OCI-LY1 (cell line): ENCODE data around the gene PRPF19.

Source experiments
- H2AFZ ChIP-seq: fragments of 200-600 bp; sonication (generic), shearing (Covaris generic); 2 replicates; pipeline ENCODE4 v1.6.0; 2014; ENCODE audit warnings: antibody characterized with exemption, mild to moderate bottlenecking, low read length
- H3F3A ChIP-seq: fragments of 200-600 bp; sonication (generic), shearing (Covaris generic); 2 replicates; pipeline ENCODE4 v1.6.0; 2014; ENCODE audit warnings: mild to moderate bottlenecking, antibody characterized with exemption, low read length, moderate library complexity; ENCODE audit not compliant: insufficient read depth
- H3K27ac ChIP-seq: fragments of 200-600 bp; sonication (generic); 2 replicates; pipeline ENCODE4 v1.5.1; 2014; ENCODE audit warnings: low read length, mixed run types, mild to moderate bottlenecking, low read depth; ENCODE audit not compliant: poor library complexity, severe bottlenecking
- H3K27me3 ChIP-seq: fragments of 200-600 bp; sonication (generic); 2 replicates; pipeline ENCODE4 v1.6.0; 2014; ENCODE audit warnings: antibody characterized with exemption, mild to moderate bottlenecking, low read length, moderate library complexity; ENCODE audit not compliant: insufficient read depth
- H3K36me3 ChIP-seq: fragments of 200-600 bp; sonication (generic); 2 replicates; pipeline ENCODE4 v1.6.1; 2014; ENCODE audit warnings: mild to moderate bottlenecking, antibody characterized with exemption, low read length, moderate library complexity, mixed read lengths; ENCODE audit not compliant: insufficient read depth
- H3K4me1 ChIP-seq: fragments of 200-600 bp; sonication (generic); 2 replicates; pipeline ENCODE4 v1.5.1; 2014; ENCODE audit warnings: mild to moderate bottlenecking, low read length, moderate library complexity; ENCODE audit not compliant: insufficient read depth, severe bottlenecking
- H3K4me2 ChIP-seq: fragments of 200-600 bp; sonication (generic), shearing (Covaris generic); 2 replicates; pipeline ENCODE4 v1.6.1; 2014; ENCODE audit warnings: low read length
- H3K4me3 ChIP-seq: fragments of 200-600 bp; sonication (generic); 2 replicates; pipeline ENCODE4 v1.5.1; 2014; ENCODE audit warnings: low read length, low read depth, mild to moderate bottlenecking, mixed read lengths; ENCODE audit not compliant: poor library complexity, severe bottlenecking
- H3K79me2 ChIP-seq: fragments of 200-600 bp; shearing (Covaris generic); 2 replicates; pipeline ENCODE4 v1.6.1; 2016; ENCODE audit warnings: mixed run types, low read length, mixed read lengths; ENCODE audit not compliant: insufficient read depth
- H3K9ac ChIP-seq: fragments of 200-600 bp; sonication (generic), shearing (Covaris generic); 2 replicates; pipeline ENCODE4 v1.6.1; 2014; ENCODE audit warnings: mild to moderate bottlenecking, low read length, mixed read lengths
- H3K9me2 ChIP-seq: fragments of 200-600 bp; sonication (generic), shearing (Covaris generic); 2 replicates; pipeline ENCODE4 v1.6.1; 2014; ENCODE audit warnings: low read depth, mild to moderate bottlenecking, low read length, mixed read lengths
- H3K9me3 ChIP-seq: fragments of 200-600 bp; shearing (Covaris generic); 2 replicates; pipeline ENCODE4 v1.6.1; 2014; ENCODE audit warnings: low read length, mixed read lengths
- H4K20me1 ChIP-seq: fragments of 200-600 bp; sonication (generic), shearing (Covaris generic); 2 replicates; pipeline ENCODE4 v1.6.0; 2016; ENCODE audit warnings: mild to moderate bottlenecking, low read length; ENCODE audit not compliant: insufficient read depth
- CTCF ChIP-seq: fragments of 200-600 bp; sonication (generic), shearing (Covaris generic); IDR thresholded peaks from 2 replicates; pipeline ENCODE4 v1.5.1; 2017; ENCODE audit warnings: mild to moderate bottlenecking, antibody characterized with exemption, low read length, moderate library complexity, mixed read lengths
- EZH2 ChIP-seq: fragments of 200-600 bp; sonication (generic), shearing (Covaris generic); IDR thresholded peaks from 2 replicates; pipeline ENCODE4 v1.8.0; 2017; ENCODE audit warnings: borderline replicate concordance, mixed run types, mild to moderate bottlenecking, antibody characterized with exemption, low read length, moderate library complexity, mixed read lengths

The PRPF19 gene

GRCh38 chr11:60948250-60948649 lies 41.9 kb upstream of the PRPF19 start:
- TF ChIP-seq EZH2: no peak
- no peak for TF ChIP-seq CTCF
- Histone ChIP-seq H3K4me1 (peaks cover 12% of the 10 kb centered on the region), H3K9me3 (no peaks in the 10 kb centered on the region), H3K27ac (no peak overlapping the region), H3K4me3 (no peak overlapping the region), H3K9me2 (no peaks in the 10 kb centered on the region), H3K79me2 (no peaks in the 10 kb centered on the region), H3K36me3 (no peaks in the 10 kb centered on the region), H3K27me3 (peaks cover 14% of the 10 kb centered on the region; the same call in 1 of the 2 replicates), H4K20me1 (no peaks in the 10 kb centered on the region), H2AFZ (no peak overlapping the region), H3K4me2 (no peak overlapping the region), H3K9ac (no peak overlapping the region), H3F3A (no peaks in the 10 kb centered on the region)

DNA sequence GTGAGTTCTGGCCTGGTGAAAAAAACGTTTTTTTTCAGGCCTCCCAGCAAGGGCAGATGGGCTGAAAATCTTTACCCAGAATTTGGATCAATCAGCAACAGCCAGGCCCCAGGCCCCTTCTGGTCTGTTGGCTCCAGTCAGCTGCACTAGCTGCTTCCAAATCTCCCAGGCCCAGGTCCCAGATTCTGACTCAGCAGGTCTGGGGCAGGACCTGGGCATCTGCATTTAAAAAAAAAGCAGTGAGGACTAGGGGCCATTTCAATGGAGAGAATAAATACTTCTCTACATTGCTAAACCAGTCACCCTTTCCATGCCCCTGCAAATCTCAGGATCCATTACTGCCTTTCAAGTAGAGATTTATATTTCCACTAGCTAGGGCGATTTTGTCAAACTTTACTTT lies 41.3 kb upstream of the PRPF19 start:
- H4K20me1 ChIP-seq: no peaks in the 10 kb centered on the region
- no peak overlapping the region for H2AFZ ChIP-seq
- TF ChIP-seq CTCF: no peak
- TF ChIP-seq EZH2: no peak
- H3F3A ChIP-seq: no peaks in the 10 kb centered on the region
- H3K4me2 ChIP-seq: no peak overlapping the region
- H3K9me2 ChIP-seq: no peaks in the 10 kb centered on the region
- no peaks in the 10 kb centered on the region for H3K79me2 ChIP-seq
- H3K27me3 ChIP-seq: peaks cover 17% of the 10 kb centered on the region; the same call in 1 of the 2 replicates
- no peaks in the 10 kb centered on the region for H3K36me3 ChIP-seq
- no peak overlapping the region for H3K27ac ChIP-seq
- H3K4me1 ChIP-seq: peaks cover 12% of the 10 kb centered on the region
- no peak overlapping the region for H3K9ac ChIP-seq
- H3K9me3 ChIP-seq: no peaks in the 10 kb centered on the region
- H3K4me3 ChIP-seq: no peak overlapping the region

- H3K4me1 ChIP-seq: peaks cover 9% of the 10 kb centered on the region
- no peak overlapping the region for H3K4me2 ChIP-seq
- H3K9ac ChIP-seq: no peak overlapping the region
- no peaks in the 10 kb centered on the region for H3K9me2 ChIP-seq
- H3K36me3 ChIP-seq: no peaks in the 10 kb centered on the region
- no peak overlapping the region for H2AFZ ChIP-seq
- H3F3A ChIP-seq: no peaks in the 10 kb centered on the region
- no peak overlapping the region for H3K4me3 ChIP-seq
- H3K27ac ChIP-seq: no peak overlapping the region
- no peaks in the 10 kb centered on the region for H3K9me3 ChIP-seq
- peaks cover 17% of the 10 kb centered on the region; the same call in 1 of the 2 replicates for H3K27me3 ChIP-seq
- no peaks in the 10 kb centered on the region for H4K20me1 ChIP-seq
- H3K79me2 ChIP-seq: no peaks in the 10 kb centered on the region
- TF ChIP-seq CTCF: no peak
- no peak for TF ChIP-seq EZH2
Measured at GRCh38 chr11:60946601-60947264, 40.3 kb upstream of the PRPF19 start.
